ENCODE results near the gene ZNF549. TPM values are rescaled to one million over a fixed set of nuclear protein-coding genes. Genes with fewer than 3 reads are reported as not detected.
A peak's percentile ranks its signal among the peaks of the same experiment; 100 is the strongest.
"Not testable (repeated sequence)": the region's sequence is repeated elsewhere in the genome, so short reads cannot be mapped to it uniquely, and the experiment has no call there.

Gene ZNF549
- 10.6 TPM for total RNA-seq (ENCODE audit: unreplicated experiment)
- long read RNA-seq, full-length matches to known transcripts = 1 of 2 reads
- long read RNA-seq, partial matches to known transcripts = 0 of 2 reads
- long read RNA-seq, other reads (novel, unspliced or antisense) = 1 of 2 reads

DNA sequence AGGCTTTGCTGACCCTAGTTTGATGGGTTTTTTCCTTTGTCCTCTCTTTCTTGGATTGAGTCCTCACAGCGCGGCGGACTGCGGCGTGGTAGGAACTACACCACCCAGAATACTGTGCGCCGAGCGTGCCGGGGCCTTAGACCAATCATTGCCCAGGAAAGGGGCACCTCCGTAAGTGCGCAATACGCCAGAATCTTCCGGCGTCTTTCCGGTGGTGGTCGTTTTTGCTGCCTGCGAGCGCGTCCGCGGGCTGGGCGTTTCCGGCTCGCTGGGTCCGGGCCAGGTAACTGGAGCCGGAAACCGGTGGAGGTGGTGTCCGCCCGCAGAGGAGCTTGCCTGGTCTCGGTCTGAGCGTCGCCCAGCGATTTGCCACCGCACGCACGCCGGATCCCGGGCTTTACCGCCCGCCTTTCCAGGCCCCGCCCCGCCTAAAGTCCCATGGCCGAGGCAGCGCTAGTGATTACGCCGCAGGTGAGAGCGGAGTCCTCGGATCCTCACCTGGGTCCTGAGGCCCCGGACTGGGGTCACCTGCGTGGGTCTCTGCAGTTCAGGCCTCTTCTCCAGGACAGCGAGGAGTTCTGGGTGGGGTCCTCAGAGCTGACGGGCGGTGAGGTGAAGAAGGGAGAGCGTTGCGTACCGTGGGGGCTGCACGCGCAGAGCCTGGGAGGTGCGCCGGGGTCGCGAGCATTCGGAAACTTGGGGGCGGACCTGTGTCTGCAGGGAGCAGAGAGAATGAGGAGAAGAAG lies at the start of gene ZNF549:
Gene ZNF549 (plus strand): TSS at position 221 of the 746 bp plus-strand sequence. CDS start 218 bp downstream, at position 439.
- Mint-ChIP-seq H3K27ac (ENCODE audit: unreplicated experiment) (peak within 1 kb of the TSS; percentile 85), H3K9me3 (ENCODE audit: unreplicated experiment) (no peaks in the 10 kb centered on the region), H3K36me3 (ENCODE audit: low read depth, unreplicated experiment) (peaks cover 24% of the 10 kb centered on the region), H3K27me3 (ENCODE audit: unreplicated experiment) (peaks cover 4% of the 10 kb centered on the region), H3K4me3 (ENCODE audit: unreplicated experiment) (peak within 1 kb of the TSS; percentile 97), H3K4me1 (ENCODE audit: unreplicated experiment) (peaks cover 12% of the 10 kb centered on the region)
- TF ChIP-seq, protein P1, sequence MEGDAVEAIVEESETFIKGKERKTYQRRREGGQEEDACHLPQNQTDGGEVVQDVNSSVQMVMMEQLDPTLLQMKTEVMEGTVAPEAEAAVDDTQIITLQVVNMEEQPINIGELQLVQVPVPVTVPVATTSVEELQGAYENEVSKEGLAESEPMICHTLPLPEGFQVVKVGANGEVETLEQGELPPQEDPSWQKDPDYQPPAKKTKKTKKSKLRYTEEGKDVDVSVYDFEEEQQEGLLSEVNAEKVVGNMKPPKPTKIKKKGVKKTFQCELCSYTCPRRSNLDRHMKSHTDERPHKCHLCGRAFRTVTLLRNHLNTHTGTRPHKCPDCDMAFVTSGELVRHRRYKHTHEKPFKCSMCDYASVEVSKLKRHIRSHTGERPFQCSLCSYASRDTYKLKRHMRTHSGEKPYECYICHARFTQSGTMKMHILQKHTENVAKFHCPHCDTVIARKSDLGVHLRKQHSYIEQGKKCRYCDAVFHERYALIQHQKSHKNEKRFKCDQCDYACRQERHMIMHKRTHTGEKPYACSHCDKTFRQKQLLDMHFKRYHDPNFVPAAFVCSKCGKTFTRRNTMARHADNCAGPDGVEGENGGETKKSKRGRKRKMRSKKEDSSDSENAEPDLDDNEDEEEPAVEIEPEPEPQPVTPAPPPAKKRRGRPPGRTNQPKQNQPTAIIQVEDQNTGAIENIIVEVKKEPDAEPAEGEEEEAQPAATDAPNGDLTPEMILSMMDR (IDR thresholded peaks at IDR 0.05; ENCODE audit: unreplicated experiment) = no peak
- peak; percentile 84 for DNase-seq (ENCODE audit: low spot score)

- not testable (repeated sequence) for H3K27me3 Mint-ChIP-seq (ENCODE audit: unreplicated experiment); H3K4me1 Mint-ChIP-seq (ENCODE audit: unreplicated experiment); H3K9me3 Mint-ChIP-seq (ENCODE audit: unreplicated experiment); H3K27ac Mint-ChIP-seq (ENCODE audit: unreplicated experiment)
- Mint-ChIP-seq H3K4me3 (ENCODE audit: unreplicated experiment) (peak within 1 kb of the TSS; percentile 88), H3K36me3 (ENCODE audit: low read depth, unreplicated experiment) (peaks cover 26% of the 10 kb centered on the region)
- DNase-seq (ENCODE audit: low spot score) = peak; percentile 79
Measured at GRCh38 chr19:57487477-57488298, 39.5 kb upstream of the ZNF549 start, which contains the start of gene ZNF419. TSS of gene ZNF419 (plus strand) at chr19:57487750. CDS start at chr19:57487951, 201 bp downstream.

GRCh38 chr19:57488299-57488644 lies 38.9 kb upstream of the ZNF549 start:
- not testable (repeated sequence) for DNase-seq (ENCODE audit: low spot score); H3K9me3 Mint-ChIP-seq (ENCODE audit: unreplicated experiment); H3K27ac Mint-ChIP-seq (ENCODE audit: unreplicated experiment); H3K4me1 Mint-ChIP-seq (ENCODE audit: unreplicated experiment); H3K27me3 Mint-ChIP-seq (ENCODE audit: unreplicated experiment)
- Mint-ChIP-seq H3K4me3 (ENCODE audit: unreplicated experiment) (peak overlapping the region; percentile 88), H3K36me3 (ENCODE audit: low read depth, unreplicated experiment) (peaks cover 31% of the 10 kb centered on the region)

DNA sequence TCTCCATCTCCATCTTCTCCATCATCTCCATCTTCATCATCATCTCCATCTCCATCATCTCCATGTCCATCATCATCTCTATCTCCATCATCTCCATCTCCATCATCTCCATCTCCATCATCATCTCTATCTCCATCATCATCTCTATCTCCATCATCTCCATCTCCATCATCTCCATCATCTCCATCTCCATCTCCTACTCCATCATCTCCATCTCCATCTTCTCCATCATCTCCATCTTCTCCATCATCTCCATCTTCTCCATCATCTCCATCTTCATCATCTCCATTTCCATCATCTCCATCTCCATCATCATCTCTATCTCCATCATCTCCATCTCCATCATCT lies 27.9 kb upstream of the ZNF549 start:
- H3K27me3 Mint-ChIP-seq (ENCODE audit: unreplicated experiment); DNase-seq (ENCODE audit: low spot score); H3K9me3 Mint-ChIP-seq (ENCODE audit: unreplicated experiment); H3K27ac Mint-ChIP-seq (ENCODE audit: unreplicated experiment): not testable (repeated sequence)
- Mint-ChIP-seq H3K4me1 (ENCODE audit: unreplicated experiment) (peaks cover 15% of the 10 kb centered on the region), H3K36me3 (ENCODE audit: low read depth, unreplicated experiment) (peaks cover 43% of the 10 kb centered on the region), H3K4me3 (ENCODE audit: unreplicated experiment) (peak overlapping the region; percentile 62)

GRCh38 chr19:57499680-57500395 lies 27.3 kb upstream of the ZNF549 start, which contains the start of gene ZNF773:
TSS of gene ZNF773 (plus strand) at chr19:57499938. CDS start at chr19:57500081, 143 bp downstream.
- peak within 1 kb of the TSS; percentile 28 for H3K27ac Mint-ChIP-seq (ENCODE audit: unreplicated experiment)
- H3K27me3 Mint-ChIP-seq (ENCODE audit: unreplicated experiment); H3K9me3 Mint-ChIP-seq (ENCODE audit: unreplicated experiment): not testable (repeated sequence)
- H3K4me1 Mint-ChIP-seq (ENCODE audit: unreplicated experiment) = peaks cover 15% of the 10 kb centered on the region
- H3K36me3 Mint-ChIP-seq (ENCODE audit: low read depth, unreplicated experiment) = peaks cover 41% of the 10 kb centered on the region
- peak; percentile 94 for DNase-seq (ENCODE audit: low spot score)
- peak within 1 kb of the TSS; percentile 89 for H3K4me3 Mint-ChIP-seq (ENCODE audit: unreplicated experiment)

- DNase-seq (ENCODE audit: low spot score); H3K27me3 Mint-ChIP-seq (ENCODE audit: unreplicated experiment); H3K9me3 Mint-ChIP-seq (ENCODE audit: unreplicated experiment): not testable (repeated sequence)
- peak overlapping the region; percentile 28 for H3K27ac Mint-ChIP-seq (ENCODE audit: unreplicated experiment)
- peaks cover 43% of the 10 kb centered on the region for H3K36me3 Mint-ChIP-seq (ENCODE audit: low read depth, unreplicated experiment)
- peak overlapping the region; percentile 89 for H3K4me3 Mint-ChIP-seq (ENCODE audit: unreplicated experiment)
- peaks cover 15% of the 10 kb centered on the region for H3K4me1 Mint-ChIP-seq (ENCODE audit: unreplicated experiment)
Measured at GRCh38 chr19:57500400-57500799, 26.8 kb upstream of the ZNF549 start.

- Mint-ChIP-seq H3K4me1 (ENCODE audit: unreplicated experiment) (peaks cover 6% of the 10 kb centered on the region), H3K4me3 (ENCODE audit: unreplicated experiment) (peak overlapping the region; percentile 47), H3K36me3 (ENCODE audit: low read depth, unreplicated experiment) (peaks cover 74% of the 10 kb centered on the region), H3K27ac (ENCODE audit: unreplicated experiment) (no peak overlapping the region), H3K27me3 (ENCODE audit: unreplicated experiment) (peaks cover 5% of the 10 kb centered on the region), H3K9me3 (ENCODE audit: unreplicated experiment) (no peaks in the 10 kb centered on the region)
- TF ChIP-seq, protein P1 (IDR thresholded peaks at IDR 0.05; ENCODE audit: unreplicated experiment) = no peak
- no peak for DNase-seq (ENCODE audit: low spot score)
Measured at GRCh38 chr19:57506163-57506562, 21.0 kb upstream of the ZNF549 start.
